Astrocyte (in vitro differentiated cells and primary cell): ENCODE measurements around the gene TMPRSS9. TPM values are rescaled to one million over a fixed set of nuclear protein-coding genes. Genes with fewer than 3 reads are reported as not detected.
"Not testable (repeated sequence)": the region's sequence is repeated elsewhere in the genome, so short reads cannot be mapped to it uniquely, and the experiment has no call there.

ENCODE experiments used
- DNase-seq: peaks from one replicate; pipeline ENCODE4 v3.0.0-alpha.2; 2010; ENCODE audit warnings: low read depth
- FAIRE-seq: peaks from 2 replicates; lab custom pipeline; 2011; peaks lifted over from hg19 to GRCh38; lab: Jason Lieb, UNC
- H2AFZ ChIP-seq: 2 replicates; pipeline ENCODE4 v1.6.0; 2012; ENCODE audit warnings: low read depth, low read length, inconsistent platforms
- H3K27ac ChIP-seq: 2 replicates; pipeline ENCODE4 v1.5.1; 2011; ENCODE audit warnings: low read depth, low read length, inconsistent platforms
- H3K27me3 ChIP-seq: 2 replicates; pipeline ENCODE4 v1.6.0; 2011; ENCODE audit warnings: low read length, inconsistent platforms; ENCODE audit not compliant: insufficient read depth
- H3K36me3 ChIP-seq: 2 replicates; pipeline ENCODE4 v1.5.1; 2011; ENCODE audit warnings: low read length, inconsistent platforms; ENCODE audit not compliant: insufficient read depth
- H3K4me1 ChIP-seq: 2 replicates; pipeline ENCODE4 v1.5.1; 2011; ENCODE audit warnings: low read length, inconsistent platforms; ENCODE audit not compliant: insufficient read depth
- H3K4me2 ChIP-seq: 2 replicates; pipeline ENCODE4 v1.6.0; 2012; ENCODE audit warnings: low read length, inconsistent platforms
- H3K4me3 ChIP-seq: 2 replicates; pipeline ENCODE4 v1.5.1; 2011; ENCODE audit warnings: low read depth, mild to moderate bottlenecking, low read length, inconsistent platforms; ENCODE audit not compliant: insufficient read depth
- H3K79me2 ChIP-seq: 2 replicates; pipeline ENCODE4 v1.6.0; 2012; ENCODE audit warnings: mild to moderate bottlenecking, low read length, inconsistent platforms; ENCODE audit not compliant: insufficient read depth
- H3K9ac ChIP-seq: 2 replicates; pipeline ENCODE4 v1.6.0; 2012; ENCODE audit warnings: mild to moderate bottlenecking, low read length, inconsistent platforms
- H3K9me3 ChIP-seq: 2 replicates; pipeline ENCODE4 v1.5.1; 2012; ENCODE audit warnings: low read depth, mild to moderate bottlenecking, low read length, inconsistent platforms; ENCODE audit not compliant: insufficient read depth
- H4K20me1 ChIP-seq: 2 replicates; pipeline ENCODE4 v1.6.0; 2012; ENCODE audit warnings: low read length, inconsistent platforms; ENCODE audit not compliant: insufficient read depth
- H3K27ac Mint-ChIP-seq: one replicate; pipeline ENCODE4 v1.8.0; 2021; ENCODE audit warnings: mild to moderate bottlenecking, mixed read lengths; ENCODE audit not compliant: unreplicated experiment
- H3K27me3 Mint-ChIP-seq: one replicate; pipeline ENCODE4 v1.8.0; 2021; ENCODE audit warnings: low read depth, mixed read lengths; ENCODE audit not compliant: unreplicated experiment
- H3K36me3 Mint-ChIP-seq: one replicate; pipeline ENCODE4 v1.8.0; 2021; ENCODE audit warnings: low read depth, mixed read lengths; ENCODE audit not compliant: unreplicated experiment
- H3K4me1 Mint-ChIP-seq: one replicate; pipeline ENCODE4 v1.8.0; 2021; ENCODE audit warnings: low read depth, mixed read lengths; ENCODE audit not compliant: unreplicated experiment
- H3K4me3 Mint-ChIP-seq: one replicate; pipeline ENCODE4 v1.8.0; 2021; ENCODE audit warnings: mild to moderate bottlenecking, moderate library complexity, mixed read lengths; ENCODE audit not compliant: unreplicated experiment
- H3K9me3 Mint-ChIP-seq: one replicate; pipeline ENCODE4 v1.8.0; 2021; ENCODE audit warnings: mild to moderate bottlenecking, mixed read lengths; ENCODE audit not compliant: unreplicated experiment
- EZH2 ChIP-seq: IDR thresholded peaks from 2 replicates; pipeline ENCODE4 v1.6.1; 2012; ENCODE audit warnings: mild to moderate bottlenecking, low read length, inconsistent platforms; ENCODE audit not compliant: insufficient read depth
- total RNA-seq: library from RNA; stranded (reverse); gene quantifications from 2 replicates; pipeline ENCODE4 v1.2.1, GENCODE V29; 2021
- TF ChIP-seq, protein P1 (sequence below): IDR thresholded peaks from 2 replicates; pipeline ENCODE4 v1.5.1; 2011; ENCODE audit warnings: low read depth, mild to moderate bottlenecking, inconsistent platforms, low read length, moderate library complexity; ENCODE audit not compliant: insufficient read depth

TMPRSS9 gene
- total RNA-seq, 1 donor from 2014 or later: 0.16 TPM

GRCh38 chr19:2416321-2417097 is 56.4 kb downstream of the TMPRSS9 start:
- H4K20me1 ChIP-seq: peaks cover 14% of the 10 kb centered on the region
- peak overlapping the region; percentile 7 for H3K27ac Mint-ChIP-seq
- no peaks in the 10 kb centered on the region for H3K4me1 ChIP-seq
- no peaks in the 10 kb centered on the region for H3K27me3 Mint-ChIP-seq
- no peak overlapping the region for H3K27ac ChIP-seq
- FAIRE-seq: no peak
- H3K36me3 ChIP-seq: no peaks in the 10 kb centered on the region
- H3K9ac ChIP-seq: no peak overlapping the region
- TF ChIP-seq, protein P1, sequence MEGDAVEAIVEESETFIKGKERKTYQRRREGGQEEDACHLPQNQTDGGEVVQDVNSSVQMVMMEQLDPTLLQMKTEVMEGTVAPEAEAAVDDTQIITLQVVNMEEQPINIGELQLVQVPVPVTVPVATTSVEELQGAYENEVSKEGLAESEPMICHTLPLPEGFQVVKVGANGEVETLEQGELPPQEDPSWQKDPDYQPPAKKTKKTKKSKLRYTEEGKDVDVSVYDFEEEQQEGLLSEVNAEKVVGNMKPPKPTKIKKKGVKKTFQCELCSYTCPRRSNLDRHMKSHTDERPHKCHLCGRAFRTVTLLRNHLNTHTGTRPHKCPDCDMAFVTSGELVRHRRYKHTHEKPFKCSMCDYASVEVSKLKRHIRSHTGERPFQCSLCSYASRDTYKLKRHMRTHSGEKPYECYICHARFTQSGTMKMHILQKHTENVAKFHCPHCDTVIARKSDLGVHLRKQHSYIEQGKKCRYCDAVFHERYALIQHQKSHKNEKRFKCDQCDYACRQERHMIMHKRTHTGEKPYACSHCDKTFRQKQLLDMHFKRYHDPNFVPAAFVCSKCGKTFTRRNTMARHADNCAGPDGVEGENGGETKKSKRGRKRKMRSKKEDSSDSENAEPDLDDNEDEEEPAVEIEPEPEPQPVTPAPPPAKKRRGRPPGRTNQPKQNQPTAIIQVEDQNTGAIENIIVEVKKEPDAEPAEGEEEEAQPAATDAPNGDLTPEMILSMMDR: no peak
- TF ChIP-seq EZH2: no peak
- no peak overlapping the region for H3K4me3 ChIP-seq
- H3K79me2 ChIP-seq: peaks cover under 1% of the 10 kb centered on the region
- peaks cover 5% of the 10 kb centered on the region for H3K9me3 Mint-ChIP-seq
- H2AFZ ChIP-seq: no peak overlapping the region
- peaks cover 8% of the 10 kb centered on the region for H3K36me3 Mint-ChIP-seq
- no peaks in the 10 kb centered on the region for H3K27me3 ChIP-seq
- no peaks in the 10 kb centered on the region for H3K9me3 ChIP-seq
- no peak overlapping the region for H3K4me2 ChIP-seq
- DNase-seq: no peak
- no peak overlapping the region for H3K4me3 Mint-ChIP-seq
- no peaks in the 10 kb centered on the region for H3K4me1 Mint-ChIP-seq

DNA sequence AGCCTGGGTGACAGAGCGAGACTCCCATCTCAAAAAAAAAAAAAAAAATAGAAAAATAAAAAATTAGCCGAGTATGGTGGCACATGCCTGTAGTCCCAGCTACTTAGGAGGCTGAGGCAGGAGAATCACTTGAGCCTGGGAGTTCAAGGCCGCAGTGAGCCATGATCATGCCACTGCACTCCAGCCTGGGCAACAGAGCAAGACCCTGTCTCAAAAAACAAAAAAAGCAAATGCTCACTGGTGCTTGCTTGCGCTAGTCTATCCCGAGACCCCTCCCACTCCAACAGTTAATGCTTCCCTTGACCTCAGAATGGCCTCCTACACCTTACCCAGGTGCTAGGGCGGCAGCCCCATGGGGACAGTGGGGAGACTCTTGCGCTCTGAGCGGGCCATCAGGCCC is 57.4 kb downstream of the TMPRSS9 start:
- not testable (repeated sequence) for H3K79me2 ChIP-seq, H3K4me2 ChIP-seq, H2AFZ ChIP-seq, H3K27me3 Mint-ChIP-seq, H3K4me3 ChIP-seq, H3K36me3 Mint-ChIP-seq, FAIRE-seq, H3K27ac ChIP-seq, H3K9ac ChIP-seq, H3K4me1 Mint-ChIP-seq, H3K27me3 ChIP-seq, H3K4me1 ChIP-seq, DNase-seq, H3K9me3 ChIP-seq, H3K9me3 Mint-ChIP-seq, H3K4me3 Mint-ChIP-seq, H3K27ac Mint-ChIP-seq, H3K36me3 ChIP-seq
- peaks cover 19% of the 10 kb centered on the region for H4K20me1 ChIP-seq

DNA sequence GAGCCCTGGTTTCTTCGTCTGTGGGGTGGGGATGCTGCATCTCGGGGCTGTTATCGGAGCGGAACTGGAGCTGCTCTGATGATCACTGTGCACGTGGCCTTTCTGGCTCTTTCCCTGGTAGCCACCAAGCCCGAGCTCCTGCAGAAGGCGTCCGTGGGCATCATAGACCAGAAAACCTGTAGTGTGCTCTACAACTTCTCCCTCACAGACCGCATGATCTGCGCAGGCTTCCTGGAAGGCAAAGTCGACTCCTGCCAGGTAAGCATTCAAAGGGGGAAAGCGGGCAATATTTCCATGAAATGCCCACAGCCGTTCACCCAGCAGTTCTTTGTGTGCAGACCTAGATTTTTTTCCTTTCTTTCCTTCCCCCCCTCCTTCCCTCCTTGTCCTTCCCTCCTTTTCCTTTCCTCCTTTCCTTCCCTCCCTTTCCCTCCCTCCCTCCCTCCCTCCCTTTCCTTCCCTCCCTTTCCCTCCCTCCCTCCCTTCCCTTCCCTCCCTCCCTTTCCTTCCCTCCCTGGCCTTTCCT is 57.9 kb downstream of the TMPRSS9 start:
- no peak for FAIRE-seq
- Histone ChIP-seq H2AFZ (no peak overlapping the region), H4K20me1 (peaks cover 19% of the 10 kb centered on the region), H3K9me3 (no peaks in the 10 kb centered on the region), H3K9ac (no peak overlapping the region), H3K27ac (no peak overlapping the region), H3K79me2 (peaks cover 9% of the 10 kb centered on the region), H3K4me3 (no peak overlapping the region), H3K27me3 (no peaks in the 10 kb centered on the region), H3K4me1 (no peaks in the 10 kb centered on the region), H3K36me3 (no peaks in the 10 kb centered on the region), H3K4me2 (no peak overlapping the region)
- peaks cover 8% of the 10 kb centered on the region for H3K36me3 Mint-ChIP-seq
- H3K27me3 Mint-ChIP-seq: no peaks in the 10 kb centered on the region
- peaks cover 4% of the 10 kb centered on the region for H3K9me3 Mint-ChIP-seq
- TF ChIP-seq, protein P1: no peak
- H3K4me1 Mint-ChIP-seq: no peaks in the 10 kb centered on the region
- DNase-seq: no peak
- no peak overlapping the region for H3K27ac Mint-ChIP-seq
- H3K4me3 Mint-ChIP-seq: no peak overlapping the region
